RWPE2 (cell line): ENCODE results near the gene WWOX.
"Not testable (repeated sequence)": the region's sequence is repeated elsewhere in the genome, so short reads cannot be mapped to it uniquely, and the experiment has no call there.

Experiments used
- ATAC-seq: fragments of 200-7000 bp; cut with Tn5 transposase; 3 replicates; pipeline ENCODE4 v1.9.1; 2021; ENCODE audit warnings: low read depth
- DNase-seq: peaks from one replicate; pipeline ENCODE4 v3.0.0-alpha.2; 2020; ENCODE audit warnings: low spot score
- H3K27ac ChIP-seq: fragments of 450-650 bp; 2 replicates; pipeline ENCODE4 v1.5.1; 2017; ENCODE audit warnings: mild to moderate bottlenecking; ENCODE audit not compliant: poor library complexity, severe bottlenecking
- H3K27me3 ChIP-seq: fragments of 250-450 bp; sonication (Bioruptor Pico); 2 replicates; pipeline ENCODE4 v1.5.1; 2021; ENCODE audit warnings: mild to moderate bottlenecking, moderate library complexity; ENCODE audit not compliant: insufficient read depth, poor library complexity, severe bottlenecking
- H3K36me3 ChIP-seq: fragments of 250-450 bp; sonication (Bioruptor Pico); 2 replicates; pipeline ENCODE4 v1.5.1; 2020; ENCODE audit warnings: low read depth, mild to moderate bottlenecking, moderate library complexity
- H3K4me1 ChIP-seq: fragments of 250-450 bp; sonication (Bioruptor Pico); 2 replicates; pipeline ENCODE4 v1.5.1; 2021; ENCODE audit warnings: mild to moderate bottlenecking, moderate library complexity; ENCODE audit not compliant: insufficient read depth, poor library complexity, severe bottlenecking
- H3K4me3 ChIP-seq: fragments of 250-450 bp; sonication (Bioruptor Pico); 2 replicates; pipeline ENCODE4 v1.5.1; 2021; ENCODE audit warnings: mild to moderate bottlenecking, moderate library complexity; ENCODE audit not compliant: severe bottlenecking
- H3K9me3 ChIP-seq: fragments of 250-450 bp; sonication (Bioruptor Pico); 2 replicates; pipeline ENCODE4 v1.5.1; 2021; ENCODE audit warnings: mild to moderate bottlenecking, moderate library complexity; ENCODE audit not compliant: severe bottlenecking
- CTCF ChIP-seq: fragments of 450-650 bp; IDR thresholded peaks from one replicate; pipeline ENCODE4 v1.5.1; 2017; ENCODE audit warnings: mild to moderate bottlenecking, moderate library complexity; ENCODE audit not compliant: poor library complexity, severe bottlenecking

Gene WWOX

GRCh38 chr16:79212114-79212791, 1112.8 kb downstream of the WWOX start:
- Histone ChIP-seq H3K4me1 (no peaks in the 10 kb centered on the region), H3K27me3 (no peaks in the 10 kb centered on the region), H3K27ac (no peak overlapping the region), H3K36me3 (no peaks in the 10 kb centered on the region), H3K9me3 (no peaks in the 10 kb centered on the region), H3K4me3 (no peak overlapping the region)
- ATAC-seq (no peak), DNase-seq (no peak)
- no peak for TF ChIP-seq CTCF

GRCh38 chr16:79213214-79213613, 1113.8 kb downstream of the WWOX start:
- no peaks in the 10 kb centered on the region for H3K36me3 ChIP-seq
- no peak for TF ChIP-seq CTCF
- no peak for ATAC-seq
- H3K9me3 ChIP-seq, result no peaks in the 10 kb centered on the region
- H3K27me3 ChIP-seq, result no peaks in the 10 kb centered on the region
- no peak overlapping the region for H3K4me3 ChIP-seq
- no peaks in the 10 kb centered on the region for H3K4me1 ChIP-seq
- no peak for DNase-seq
- H3K27ac ChIP-seq, result no peak overlapping the region

- TF ChIP-seq CTCF, result no peak
- H3K36me3 ChIP-seq, result no peaks in the 10 kb centered on the region
- ATAC-seq (no peak), DNase-seq (no peak)
- no peaks in the 10 kb centered on the region for H3K27me3 ChIP-seq
- no peak overlapping the region for H3K27ac ChIP-seq
- H3K4me1 ChIP-seq, result no peaks in the 10 kb centered on the region
- no peak overlapping the region for H3K4me3 ChIP-seq
- no peaks in the 10 kb centered on the region for H3K9me3 ChIP-seq
Measured at GRCh38 chr16:79215289-79215688, 1115.8 kb downstream of the WWOX start.

- Histone ChIP-seq H3K27me3 (no peaks in the 10 kb centered on the region), H3K4me1 (no peaks in the 10 kb centered on the region), H3K9me3 (no peaks in the 10 kb centered on the region), H3K27ac (no peak overlapping the region), H3K4me3 (no peak overlapping the region), H3K36me3 (no peaks in the 10 kb centered on the region)
- DNase-seq (no peak), ATAC-seq (no peak)
- no peak for TF ChIP-seq CTCF
Measured at GRCh38 chr16:79217375-79218011, 1118.0 kb downstream of the WWOX start.

- ATAC-seq (no peak), DNase-seq (no peak)
- no peaks in the 10 kb centered on the region for H3K4me1 ChIP-seq
- no peak for TF ChIP-seq CTCF
- H3K9me3 ChIP-seq, result no peaks in the 10 kb centered on the region
- no peak overlapping the region for H3K4me3 ChIP-seq
- no peak overlapping the region for H3K27ac ChIP-seq
- peaks cover 2% of the 10 kb centered on the region for H3K27me3 ChIP-seq
- no peaks in the 10 kb centered on the region for H3K36me3 ChIP-seq
Measured at GRCh38 chr16:79218351-79218750, 1118.9 kb downstream of the WWOX start.

GRCh38 chr16:79225994-79226393, 1126.5 kb downstream of the WWOX start:
- not testable (repeated sequence) for H3K36me3 ChIP-seq, H3K27ac ChIP-seq, H3K27me3 ChIP-seq, DNase-seq, H3K9me3 ChIP-seq, H3K4me3 ChIP-seq, H3K4me1 ChIP-seq, ATAC-seq
